SK-MEL-5 (cell line): Measurements from ENCODE around the gene ZGPAT. TPM values are rescaled to one million over a fixed set of nuclear protein-coding genes. Genes with fewer than 3 reads are reported as not detected.

Experiments
- DNase-seq: peaks from one replicate; pipeline ENCODE4 v3.0.0-alpha.2; 2016; ENCODE audit warnings: low read depth, low spot score
- in situ Hi-C: cut with HindIII; loops from 2 replicates; pipeline ENCODE4 v1.10.0; 2016; ENCODE audit warnings: low sequenced_read_pairs, high pct_unique_total_duplicates, low pct_unique_long_range_greater_than_20kb
- total RNA-seq: library from RNA; depleted of rRNA; stranded (reverse); fragments of >200 nt; shearing (Covaris generic); gene quantifications from 2 replicates; pipeline ENCODE4 v1.2.3, GENCODE V29; 2014

Gene ZGPAT
- total RNA-seq, 1 experiment from 2014 or later, result 23.4 TPM

DNA sequence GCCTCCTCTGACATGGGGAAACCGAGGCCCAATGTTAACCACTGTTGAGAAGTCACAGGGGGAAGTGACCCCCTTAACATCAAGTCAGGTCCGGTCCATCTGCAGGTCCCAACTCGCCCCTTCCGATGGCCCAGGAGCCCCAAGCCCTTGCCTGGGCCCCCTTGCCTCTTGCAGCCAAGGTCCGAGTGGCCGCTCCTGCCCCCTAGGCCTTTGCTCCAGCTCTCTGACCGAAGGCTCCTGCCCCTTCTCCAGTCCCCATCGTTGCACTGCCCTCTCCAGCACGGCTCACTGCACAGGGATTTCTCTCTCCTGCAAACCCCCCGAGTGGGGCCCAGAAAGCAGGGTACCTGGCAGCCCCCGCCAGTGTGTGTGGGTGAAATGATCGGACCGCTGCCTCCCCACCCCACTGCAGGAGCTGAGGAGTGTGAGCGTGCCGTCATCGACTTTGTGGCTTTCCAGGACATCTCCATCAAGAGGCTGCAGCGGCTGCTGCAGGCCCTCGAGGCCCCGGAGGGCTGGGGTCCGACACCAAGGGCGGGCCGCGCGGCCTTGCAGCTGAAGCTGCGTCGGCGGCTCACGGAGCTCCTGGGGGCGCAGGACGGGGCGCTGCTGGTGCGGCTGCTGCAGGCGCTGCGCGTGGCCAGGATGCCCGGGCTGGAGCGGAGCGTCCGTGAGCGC lies 9.8 kb upstream of the ZGPAT start:
- in situ Hi-C loops, result no loop called here
- no peak for DNase-seq

DNA sequence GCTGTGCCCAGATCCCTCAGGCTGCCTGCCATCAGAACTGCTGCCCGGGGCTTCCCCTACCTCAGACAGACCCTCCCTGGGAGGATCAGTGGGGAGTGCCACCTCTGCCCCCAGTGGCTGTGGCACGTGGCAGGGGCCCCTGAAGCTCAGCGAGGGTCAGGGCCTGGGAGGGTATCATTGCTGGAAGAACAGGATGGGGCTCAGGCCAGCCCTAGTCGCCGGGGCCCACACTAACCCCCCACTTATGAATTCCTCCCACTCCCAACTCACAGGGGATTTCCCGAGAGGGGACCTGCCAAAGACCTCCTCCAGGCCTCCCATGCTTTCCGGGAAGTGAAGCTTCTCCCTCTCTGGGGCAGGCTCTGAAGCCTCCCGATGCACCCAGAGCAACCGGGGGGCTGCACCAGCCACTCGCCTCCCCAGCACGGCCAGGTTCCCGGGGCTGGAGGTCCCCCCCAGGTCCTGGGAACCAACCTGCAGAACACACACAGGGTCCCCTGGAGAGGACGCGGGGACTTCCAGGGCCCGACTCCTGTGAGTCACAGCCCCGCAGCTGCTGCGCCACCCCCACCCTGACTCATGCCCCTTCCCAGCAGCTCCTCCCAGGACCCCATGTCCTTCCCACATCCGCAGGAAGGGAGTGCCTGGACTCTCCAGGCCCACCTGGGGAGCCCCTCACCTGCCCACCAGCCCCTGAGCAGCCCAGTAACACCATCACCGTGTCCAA lies 8.9 kb upstream of the ZGPAT start:
- no peak for DNase-seq
- in situ Hi-C loops, result no loop called here

GRCh38 chr20:63699466-63700198 lies 8.2 kb upstream of the ZGPAT start:
- in situ Hi-C loops, result no loop called here
- no peak for DNase-seq

DNA sequence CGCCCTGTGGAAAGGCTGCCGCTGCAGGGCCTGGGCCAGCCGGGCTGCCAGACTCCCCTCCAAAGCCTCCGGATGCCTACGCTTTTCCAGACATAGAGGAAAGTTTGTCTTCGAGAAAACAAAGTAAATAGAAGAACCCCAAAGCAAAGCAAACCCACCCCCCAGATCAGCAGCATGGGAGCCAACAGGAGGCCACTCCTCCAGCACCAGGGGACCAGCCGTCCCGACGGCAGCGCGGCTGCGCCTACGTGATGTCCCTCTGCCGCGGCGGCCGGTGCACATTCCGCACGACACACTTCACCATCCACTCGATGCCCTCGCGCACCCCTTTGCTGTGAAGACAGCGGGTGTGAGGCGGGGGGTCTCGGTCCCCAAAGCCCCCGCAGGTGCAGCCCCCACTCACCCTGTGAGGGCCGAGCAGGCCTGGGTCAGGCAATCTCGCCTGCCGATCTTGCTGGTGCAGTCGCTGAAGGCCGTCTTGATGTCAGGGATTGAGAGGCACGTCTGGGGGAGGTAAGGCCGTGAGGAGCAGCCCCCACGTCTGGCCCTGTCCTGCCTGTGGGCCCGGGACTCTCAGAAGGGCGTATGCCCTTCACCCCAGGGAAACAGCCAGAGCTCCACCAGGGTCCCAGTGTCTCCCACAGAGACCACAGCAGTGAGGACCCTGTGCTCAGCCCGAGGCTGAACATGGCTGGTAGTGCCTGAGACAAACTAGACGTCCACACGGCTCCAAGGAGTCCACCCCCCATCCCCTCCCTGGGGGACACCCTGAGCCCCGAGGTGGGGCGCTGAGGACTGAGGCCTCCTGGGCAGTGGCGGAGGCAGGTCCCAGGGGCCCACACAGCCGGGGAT lies 7.4 kb upstream of the ZGPAT start:
- in situ Hi-C loops, result no loop called here
- no peak for DNase-seq

DNA sequence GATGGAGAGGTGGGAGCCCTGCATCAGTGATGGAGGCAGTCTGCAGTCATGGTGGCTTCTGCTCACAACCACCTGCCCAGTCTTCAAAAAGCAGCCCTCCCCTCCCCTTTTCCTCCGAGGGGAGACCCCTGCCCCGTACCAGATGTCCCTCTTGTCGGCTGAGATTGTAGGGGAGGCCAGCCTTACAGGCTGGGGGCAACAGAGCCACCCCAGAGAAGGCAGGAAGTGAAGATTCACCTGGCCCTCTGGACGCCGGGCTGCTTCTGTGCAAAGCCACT lies 6.8 kb upstream of the ZGPAT start:
- in situ Hi-C loops, result no loop called here
- no peak for DNase-seq

DNA sequence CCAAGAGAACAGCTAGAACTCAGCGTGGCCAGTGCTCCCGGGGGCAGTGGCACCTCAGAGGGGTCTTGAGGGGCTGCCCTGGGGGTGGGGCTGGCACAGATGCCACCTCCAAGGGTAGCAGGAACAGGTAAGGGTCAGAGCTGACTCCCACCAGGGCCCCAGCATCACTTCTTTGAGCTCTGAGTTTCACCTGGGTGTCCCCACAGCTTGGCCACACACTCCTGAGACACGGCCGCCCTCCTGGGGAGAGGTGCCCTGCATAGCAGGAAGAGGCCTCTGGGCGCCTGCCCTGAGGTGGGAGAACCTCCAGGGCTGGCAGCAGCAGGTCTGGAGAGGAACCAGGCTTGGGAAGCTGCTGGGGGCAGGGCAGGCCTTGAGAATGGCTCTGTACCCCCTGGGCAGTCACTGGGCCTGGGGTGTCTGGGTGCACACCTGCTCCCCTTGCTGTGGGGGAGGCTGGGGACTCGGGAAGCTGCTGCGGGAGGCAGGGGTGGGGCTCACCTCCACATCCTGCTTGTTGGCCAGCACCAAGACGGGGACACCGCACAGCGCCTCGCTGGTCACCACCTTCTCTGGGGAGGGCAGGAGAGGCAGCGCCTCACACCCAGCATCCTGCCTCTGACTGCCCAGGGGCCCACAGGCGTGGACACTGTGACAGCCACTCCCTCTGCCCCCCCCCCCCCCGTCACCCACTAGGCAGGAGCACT lies 6.4 kb upstream of the ZGPAT start:
- in situ Hi-C loops, result no loop called here
- no peak for DNase-seq

DNA sequence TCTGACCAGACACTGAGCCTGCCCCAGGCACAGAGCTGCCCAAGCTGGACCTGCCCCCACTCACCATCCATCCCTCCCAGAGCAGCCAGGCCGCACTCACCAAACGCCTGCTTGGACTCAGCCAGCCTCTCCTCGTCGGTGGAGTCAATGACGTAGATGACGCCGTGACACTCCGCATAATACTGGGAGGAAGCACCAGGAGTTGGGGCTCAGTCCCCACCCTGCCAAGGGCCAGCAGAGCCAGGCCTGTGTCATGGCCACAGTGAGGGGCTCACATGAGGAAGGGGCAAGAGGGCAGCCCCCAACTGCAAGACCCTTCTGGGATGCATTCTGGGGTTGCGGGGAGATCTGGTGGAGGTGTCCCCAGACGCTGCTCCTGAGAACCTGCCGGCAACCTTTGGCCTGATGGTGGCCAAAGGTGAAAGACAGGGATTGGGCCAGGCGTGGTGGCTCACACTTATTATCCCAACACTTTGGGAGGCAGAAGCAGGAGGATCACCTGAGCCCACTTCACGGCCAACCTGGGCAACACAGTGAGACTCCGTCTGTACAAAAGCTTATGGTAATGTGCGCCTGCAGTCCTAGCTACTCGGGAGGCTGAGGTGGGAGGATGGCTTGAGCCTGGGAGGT lies 5.7 kb upstream of the ZGPAT start:
- no peak for DNase-seq
- in situ Hi-C loops, result no loop called here

DNA sequence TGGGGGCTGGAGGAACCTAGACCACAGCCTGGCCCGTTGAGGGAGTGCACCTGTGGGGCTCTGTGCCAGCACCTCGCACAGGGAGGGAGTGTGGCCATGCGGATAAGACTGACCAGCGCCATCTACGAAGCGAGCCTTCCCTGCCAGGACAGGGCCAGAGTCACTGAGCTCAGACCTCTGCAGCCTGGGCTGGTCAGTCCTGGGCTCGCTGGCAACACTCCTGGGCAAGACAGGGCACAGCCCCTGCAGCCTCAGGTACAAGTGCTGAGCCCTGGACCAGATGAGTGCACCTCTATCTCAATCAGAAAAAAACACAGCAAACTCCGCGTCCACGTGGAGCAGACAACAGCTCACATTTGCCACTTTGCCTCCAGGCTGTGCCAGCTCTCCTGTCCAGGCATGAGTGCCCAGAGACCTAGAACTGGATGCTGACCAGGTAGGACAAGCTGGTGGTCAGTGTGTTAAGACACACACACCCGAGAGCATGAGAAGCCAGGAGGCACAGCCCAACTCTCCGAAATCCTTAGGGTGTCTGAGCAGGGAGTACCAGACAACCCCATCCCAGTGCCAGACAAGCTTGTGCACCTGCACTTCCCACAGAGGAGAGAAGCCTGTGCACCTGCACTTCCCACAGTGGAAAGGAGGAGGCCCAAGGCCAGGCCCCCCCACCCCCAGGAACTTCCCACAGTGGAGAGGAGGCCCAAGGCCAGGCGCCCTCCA lies 4.9 kb upstream of the ZGPAT start:
- no peak for DNase-seq
- in situ Hi-C loops, result no loop called here

DNA sequence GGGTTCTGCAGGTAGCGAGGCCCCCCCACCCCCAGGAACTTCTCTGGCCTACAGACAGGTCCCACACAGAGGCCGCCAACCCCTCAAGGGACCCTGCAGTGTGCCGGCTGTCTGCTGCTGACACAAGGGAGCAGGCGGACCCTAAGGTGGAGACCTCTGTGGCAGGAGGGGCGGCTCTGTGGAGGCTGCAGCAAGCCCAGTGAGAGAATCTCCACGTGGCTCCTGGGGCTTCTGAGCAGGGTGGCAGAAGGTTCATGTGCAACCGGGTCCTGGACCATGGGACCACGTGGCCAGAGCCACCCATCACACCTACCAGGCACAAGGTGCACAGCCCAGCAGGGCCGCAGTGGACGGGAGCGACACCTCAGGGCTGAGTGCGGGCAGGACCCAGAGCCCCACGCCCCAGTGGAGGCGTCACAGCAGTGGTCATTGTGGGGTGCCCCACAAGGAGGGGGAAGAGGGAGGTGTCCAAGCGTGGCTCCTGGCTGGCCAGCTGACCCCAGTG lies 4.3 kb upstream of the ZGPAT start:
- in situ Hi-C loops, result no loop called here

GRCh38 chr20:63703976-63704748 lies 3.7 kb upstream of the ZGPAT start:
- DNase-seq, result no peak
- in situ Hi-C loops, result no loop called here

More for the DNA sequence above, 4.3 kb upstream of the ZGPAT start:
- no peak for DNase-seq

- in situ Hi-C loops, result no loop called here
- DNase-seq, result no peak
Observed at GRCh38 chr20:63704749-63705117, 3.1 kb upstream of the ZGPAT start.

- in situ Hi-C loops, result no loop called here
- no peak for DNase-seq
Observed at GRCh38 chr20:63705232-63706026, 2.4 kb upstream of the ZGPAT start.

GRCh38 chr20:63706027-63706695 lies 1.7 kb upstream of the ZGPAT start:
- DNase-seq, result no peak
- in situ Hi-C loops, result no loop called here

- DNase-seq, result peak; percentile 32
- in situ Hi-C loops, result no loop called here
Observed at GRCh38 chr20:63706852-63707557, 834 bp upstream of the ZGPAT start.
